Heart left ventricle (tissue), 13 donors: Measurements from ENCODE around the gene FNDC10.

Experiments used
- POLR2A ChIP-seq, 2 donors: fragments of 450-650 bp; IDR thresholded peaks; one replicate each; pipeline ENCODE4 v1.6.1; 2017; ENCODE audit warnings: antibody characterized with exemption in 2 of 2, mild to moderate bottlenecking in 2 of 2, moderate library complexity in 2 of 2
- TF ChIP-seq, protein P1 (sequence below), 12 donors: fragments of 200-600 bp; sonication (generic) in 4 of 12; IDR thresholded peaks; one replicate each; pipeline versions ENCODE4 v1.5.0 to v1.8.0; 2018 to 2022; ENCODE audit warnings: antibody characterized with exemption in 12 of 12, mild to moderate bottlenecking in 5 of 12
- donor health status: ischemic (EF 13 %, LVEDD 7.1; RV severe dilation, severe dysfunction).
- donor health status: DM: no; HTN: yes; CAD: no.
- donor health status: DM: no; HTN: no; CAD: no.
- donor health status: ischemic (EF 25% LVEDD 6.9; RV normal size, moderate dysfunction).
- donor health status: ischemic (EF 25% LVEDD 5.7; RV mildly dilated, moderate dysfunction).
- donor health status: ischemic (EF 35%, LVEDD 5.7; RV mildly dilated, moderate dysfunction).
- donor health status: nonischemic (EF 11% LVEDD 7.7; RV severe dilation, severe dysfunction).
- donor health status: DM: yes; HTN: yes; CAD: no.
- donor health status: PGD.
- donor health status: ischemic (EF 29% LVEDD 5.4; RV normal size, mild dysfunction).
- donor health status: nonischemic (EF 23%, LVEDD 6.1; RV moderate dilation, normal function).

DNA sequence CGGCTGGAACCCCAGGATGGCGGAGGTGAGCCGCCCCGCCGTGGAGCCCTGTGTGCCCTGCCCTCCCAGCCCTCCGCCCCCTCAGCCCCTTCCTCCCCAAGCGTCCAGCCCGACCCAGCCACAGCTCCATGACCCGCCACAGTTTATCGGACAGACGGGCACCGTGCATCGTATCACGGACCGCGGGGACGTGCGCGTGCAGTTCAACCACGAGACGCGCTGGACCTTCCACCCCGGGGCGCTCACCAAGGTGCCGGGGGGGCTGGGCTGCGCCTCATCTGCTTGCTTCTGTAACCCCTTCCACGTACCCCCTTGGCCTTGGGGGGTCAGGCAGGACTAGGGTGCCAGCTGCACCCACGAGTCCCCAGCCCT is 25.5 kb upstream of the FNDC10 start:
- no peak for TF ChIP-seq POLR2A (IDR thresholded peaks at IDR 0.05)
- TF ChIP-seq, protein P1, sequence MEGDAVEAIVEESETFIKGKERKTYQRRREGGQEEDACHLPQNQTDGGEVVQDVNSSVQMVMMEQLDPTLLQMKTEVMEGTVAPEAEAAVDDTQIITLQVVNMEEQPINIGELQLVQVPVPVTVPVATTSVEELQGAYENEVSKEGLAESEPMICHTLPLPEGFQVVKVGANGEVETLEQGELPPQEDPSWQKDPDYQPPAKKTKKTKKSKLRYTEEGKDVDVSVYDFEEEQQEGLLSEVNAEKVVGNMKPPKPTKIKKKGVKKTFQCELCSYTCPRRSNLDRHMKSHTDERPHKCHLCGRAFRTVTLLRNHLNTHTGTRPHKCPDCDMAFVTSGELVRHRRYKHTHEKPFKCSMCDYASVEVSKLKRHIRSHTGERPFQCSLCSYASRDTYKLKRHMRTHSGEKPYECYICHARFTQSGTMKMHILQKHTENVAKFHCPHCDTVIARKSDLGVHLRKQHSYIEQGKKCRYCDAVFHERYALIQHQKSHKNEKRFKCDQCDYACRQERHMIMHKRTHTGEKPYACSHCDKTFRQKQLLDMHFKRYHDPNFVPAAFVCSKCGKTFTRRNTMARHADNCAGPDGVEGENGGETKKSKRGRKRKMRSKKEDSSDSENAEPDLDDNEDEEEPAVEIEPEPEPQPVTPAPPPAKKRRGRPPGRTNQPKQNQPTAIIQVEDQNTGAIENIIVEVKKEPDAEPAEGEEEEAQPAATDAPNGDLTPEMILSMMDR (IDR thresholded peaks at IDR 0.05): no peak
